ENCODE data around the gene REV3L.

REV3L gene

DNA sequence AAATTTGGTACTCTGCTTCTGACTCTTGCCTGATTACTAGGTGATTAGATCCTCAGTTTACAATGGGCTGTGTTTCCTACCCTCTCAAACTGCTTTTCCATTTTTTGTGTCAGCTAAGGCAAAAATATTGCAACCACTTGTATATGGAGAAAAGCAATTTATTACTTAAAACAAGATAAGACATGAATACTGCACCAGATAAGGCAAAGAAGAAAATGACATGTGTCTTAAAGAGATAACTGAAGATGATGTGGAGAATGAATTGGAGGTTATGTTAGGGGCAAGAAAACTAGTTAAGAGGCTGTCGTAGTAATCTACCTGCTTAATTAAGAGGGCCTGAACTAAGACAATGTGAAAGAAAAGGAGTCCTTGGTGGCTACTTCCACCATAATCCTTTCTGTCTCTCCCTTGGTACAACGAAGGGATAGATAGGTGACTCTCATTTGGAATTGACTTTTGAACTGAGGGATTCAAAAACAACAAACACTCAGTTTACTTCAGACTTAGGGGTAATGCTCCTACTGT, 16.3 kb upstream of the REV3L start:
- Histone ChIP-seq H3K27me3 (ENCODE audit: control insufficient read depth in 2 of 2, insufficient read depth in 2 of 2, low read length in 2 of 2) (no peaks in the 10 kb centered on the region), H3K4me1 (ENCODE audit: control insufficient read depth in 2 of 2, insufficient read depth in 2 of 2, low read length in 2 of 2) (no peaks in the 10 kb centered on the region), H3K9me3 (ENCODE audit: control insufficient read depth in 2 of 2, low read length in 2 of 2) (no peaks in the 10 kb centered on the region), H3K4me3 (ENCODE audit: low read length in 2 of 2) (no peak overlapping the region), H3K27ac (ENCODE audit: low read depth in 2 of 2, low read length in 2 of 2) (no peak overlapping the region), H3K36me3 (ENCODE audit: control insufficient read depth in 2 of 2, insufficient read depth in 2 of 2, low read length in 2 of 2) (no peaks in the 10 kb centered on the region), H3K9ac (ENCODE audit: low read depth in 1 of 2, low read length in 2 of 2) (no peak overlapping the region)

DNA sequence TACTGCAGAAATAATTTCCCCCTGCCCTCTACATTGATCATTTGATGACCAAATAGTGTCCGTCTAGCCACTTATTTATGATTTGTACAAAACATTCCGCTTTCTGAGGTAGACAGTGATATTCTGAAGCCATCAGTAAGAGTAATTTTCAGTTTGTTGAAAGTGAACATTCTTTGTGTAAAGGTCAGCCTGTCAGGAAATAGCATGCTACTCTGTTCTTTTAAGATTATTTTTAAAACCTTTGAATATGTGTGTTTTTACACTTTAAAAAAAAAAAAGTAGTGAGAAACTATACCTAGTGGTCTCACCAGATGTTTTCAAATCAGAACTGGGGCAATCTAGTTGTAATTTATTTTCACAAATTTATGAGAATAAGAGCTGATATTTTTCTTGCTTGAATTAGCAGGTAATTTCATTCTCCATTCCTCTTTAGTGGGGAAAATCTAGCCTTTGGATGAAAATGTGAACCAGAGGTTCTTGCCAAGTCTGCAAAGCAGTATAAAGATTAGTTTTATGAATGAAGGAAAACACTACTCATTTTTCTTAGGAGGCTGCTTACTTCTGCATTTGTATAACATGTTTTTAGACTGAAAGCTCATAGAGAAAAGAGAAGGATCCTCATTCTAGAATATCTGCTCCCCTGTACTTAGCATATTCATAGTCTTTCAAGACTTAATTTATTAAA, 12.1 kb upstream of the REV3L start:
- no peak overlapping the region for H3K4me3 ChIP-seq (ENCODE audit: low read length in 2 of 2)
- no peak overlapping the region for H3K27ac ChIP-seq (ENCODE audit: low read depth in 2 of 2, low read length in 2 of 2)
- H3K27me3 ChIP-seq (ENCODE audit: control insufficient read depth in 2 of 2, insufficient read depth in 2 of 2, low read length in 2 of 2): no peaks in the 10 kb centered on the region
- no peaks in the 10 kb centered on the region for H3K36me3 ChIP-seq (ENCODE audit: control insufficient read depth in 2 of 2, insufficient read depth in 2 of 2, low read length in 2 of 2)
- no peak overlapping the region for H3K9ac ChIP-seq (ENCODE audit: low read depth in 1 of 2, low read length in 2 of 2)
- H3K9me3 ChIP-seq (ENCODE audit: control insufficient read depth in 2 of 2, low read length in 2 of 2): no peaks in the 10 kb centered on the region
- H3K4me1 ChIP-seq (ENCODE audit: control insufficient read depth in 2 of 2, insufficient read depth in 2 of 2, low read length in 2 of 2): no peaks in the 10 kb centered on the region

DNA sequence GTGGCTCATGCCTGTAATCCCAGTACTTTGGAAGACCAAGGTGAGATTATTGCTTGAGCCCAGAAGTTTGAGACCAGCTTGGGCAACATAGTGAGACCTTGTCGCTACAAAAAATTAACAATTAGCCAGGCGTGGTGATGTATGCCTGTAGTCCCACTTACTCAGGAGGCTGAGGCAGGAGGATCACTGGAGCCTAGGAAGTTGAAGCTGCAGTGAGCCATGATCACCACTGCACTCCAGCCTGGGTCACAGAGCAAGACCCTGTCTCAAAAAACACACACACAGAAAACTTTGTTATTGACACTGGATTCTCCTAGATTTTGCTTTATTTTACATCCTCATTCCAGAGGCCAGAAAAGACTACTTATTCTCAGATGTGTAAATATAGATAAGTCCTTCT, 9.5 kb upstream of the REV3L start:
- Histone ChIP-seq H3K27me3 (ENCODE audit: control insufficient read depth in 2 of 2, insufficient read depth in 2 of 2, low read length in 2 of 2) (no peaks in the 10 kb centered on the region), H3K36me3 (ENCODE audit: control insufficient read depth in 2 of 2, insufficient read depth in 2 of 2, low read length in 2 of 2) (no peaks in the 10 kb centered on the region), H3K9me3 (ENCODE audit: control insufficient read depth in 2 of 2, low read length in 2 of 2) (no peaks in the 10 kb centered on the region), H3K4me1 (ENCODE audit: control insufficient read depth in 2 of 2, insufficient read depth in 2 of 2, low read length in 2 of 2) (no peaks in the 10 kb centered on the region), H3K27ac (ENCODE audit: low read depth in 2 of 2, low read length in 2 of 2) (no peak overlapping the region), H3K9ac (ENCODE audit: low read depth in 1 of 2, low read length in 2 of 2) (no peak overlapping the region), H3K4me3 (ENCODE audit: low read length in 2 of 2) (no peak overlapping the region)

DNA sequence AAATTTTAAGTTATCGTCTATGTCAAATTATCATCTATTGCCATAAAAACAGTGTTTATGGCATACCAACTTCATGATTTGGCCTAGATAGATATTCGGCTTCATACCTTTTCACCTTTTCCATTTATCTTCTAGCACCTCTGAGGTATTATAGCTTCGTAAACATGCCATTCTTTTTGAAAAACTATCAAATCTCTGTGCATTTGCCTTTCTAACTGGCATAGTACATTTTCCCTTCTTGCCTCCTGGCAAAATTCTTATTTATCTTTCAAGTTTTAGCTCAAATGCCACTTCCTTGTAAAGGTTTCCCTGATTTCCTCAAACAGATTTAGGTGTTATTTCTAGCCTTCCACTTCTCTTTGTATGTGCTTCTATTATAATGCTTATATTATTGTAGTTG, 7.0 kb upstream of the REV3L start:
- Histone ChIP-seq H3K27me3 (ENCODE audit: control insufficient read depth in 2 of 2, insufficient read depth in 2 of 2, low read length in 2 of 2) (no peaks in the 10 kb centered on the region), H3K9ac (ENCODE audit: low read depth in 1 of 2, low read length in 2 of 2) (no peak overlapping the region), H3K4me3 (ENCODE audit: low read length in 2 of 2) (no peak overlapping the region), H3K9me3 (ENCODE audit: control insufficient read depth in 2 of 2, low read length in 2 of 2) (no peaks in the 10 kb centered on the region), H3K27ac (ENCODE audit: low read depth in 2 of 2, low read length in 2 of 2) (no peak overlapping the region), H3K4me1 (ENCODE audit: control insufficient read depth in 2 of 2, insufficient read depth in 2 of 2, low read length in 2 of 2) (no peaks in the 10 kb centered on the region), H3K36me3 (ENCODE audit: control insufficient read depth in 2 of 2, insufficient read depth in 2 of 2, low read length in 2 of 2) (no peaks in the 10 kb centered on the region)

DNA sequence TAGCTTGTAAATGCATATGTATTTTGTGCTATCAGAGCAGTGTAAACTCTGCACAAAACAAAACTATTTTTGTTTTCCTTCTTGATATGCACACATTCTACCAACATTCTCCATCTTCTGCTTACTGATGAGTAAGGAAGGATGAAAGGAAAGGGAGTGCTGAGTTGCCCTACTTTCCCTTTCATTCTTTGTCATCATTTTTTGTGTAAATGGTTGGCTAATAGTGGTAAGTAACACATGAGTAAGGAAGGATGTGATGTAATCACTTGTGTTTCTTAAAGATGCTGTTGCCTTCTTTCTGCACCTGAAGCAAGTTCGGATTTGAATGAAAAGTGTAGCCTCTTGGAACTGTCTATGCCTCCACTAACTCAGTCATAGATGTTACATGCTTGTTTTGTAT, 4.6 kb upstream of the REV3L start:
- Histone ChIP-seq H3K4me3 (ENCODE audit: low read length in 2 of 2) (no peak overlapping the region), H3K27ac (ENCODE audit: low read depth in 2 of 2, low read length in 2 of 2) (no peak overlapping the region), H3K36me3 (ENCODE audit: control insufficient read depth in 2 of 2, insufficient read depth in 2 of 2, low read length in 2 of 2) (no peaks in the 10 kb centered on the region), H3K9ac (ENCODE audit: low read depth in 1 of 2, low read length in 2 of 2) (no peak overlapping the region), H3K4me1 (ENCODE audit: control insufficient read depth in 2 of 2, insufficient read depth in 2 of 2, low read length in 2 of 2) (peaks cover 2 to 5% of the 10 kb centered on the region in 2 donors), H3K9me3 (ENCODE audit: control insufficient read depth in 2 of 2, low read length in 2 of 2) (no peaks in the 10 kb centered on the region), H3K27me3 (ENCODE audit: control insufficient read depth in 2 of 2, insufficient read depth in 2 of 2, low read length in 2 of 2) (no peaks in the 10 kb centered on the region)

DNA sequence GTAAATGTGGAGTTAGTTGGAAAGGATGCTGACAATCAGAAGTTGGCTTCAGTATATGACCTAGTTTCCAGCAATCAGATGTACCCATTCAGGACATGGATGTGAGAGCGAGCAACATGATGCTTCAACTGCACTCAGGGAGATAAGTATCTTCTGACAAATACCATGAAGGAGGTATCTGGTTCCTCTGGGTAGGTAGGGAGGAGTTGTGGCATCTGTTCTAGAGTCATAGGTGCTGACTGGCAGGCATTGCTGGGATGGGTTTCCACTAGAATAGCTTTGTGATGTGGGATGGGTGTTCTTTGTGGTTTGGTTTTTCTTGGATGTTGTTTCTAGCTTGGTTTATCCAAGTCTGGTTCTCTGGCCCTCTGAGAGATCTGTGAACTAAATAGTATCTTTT, 3.9 kb upstream of the REV3L start:
- Histone ChIP-seq H3K27me3 (ENCODE audit: control insufficient read depth in 2 of 2, insufficient read depth in 2 of 2, low read length in 2 of 2) (no peaks in the 10 kb centered on the region), H3K27ac (ENCODE audit: low read depth in 2 of 2, low read length in 2 of 2) (no peak overlapping the region), H3K9ac (ENCODE audit: low read depth in 1 of 2, low read length in 2 of 2) (no peak overlapping the region), H3K4me3 (ENCODE audit: low read length in 2 of 2) (no peak overlapping the region), H3K36me3 (ENCODE audit: control insufficient read depth in 2 of 2, insufficient read depth in 2 of 2, low read length in 2 of 2) (no peaks in the 10 kb centered on the region), H3K4me1 (ENCODE audit: control insufficient read depth in 2 of 2, insufficient read depth in 2 of 2, low read length in 2 of 2) (peaks cover 4 to 5% of the 10 kb centered on the region in 2 donors), H3K9me3 (ENCODE audit: control insufficient read depth in 2 of 2, low read length in 2 of 2) (no peaks in the 10 kb centered on the region)

DNA sequence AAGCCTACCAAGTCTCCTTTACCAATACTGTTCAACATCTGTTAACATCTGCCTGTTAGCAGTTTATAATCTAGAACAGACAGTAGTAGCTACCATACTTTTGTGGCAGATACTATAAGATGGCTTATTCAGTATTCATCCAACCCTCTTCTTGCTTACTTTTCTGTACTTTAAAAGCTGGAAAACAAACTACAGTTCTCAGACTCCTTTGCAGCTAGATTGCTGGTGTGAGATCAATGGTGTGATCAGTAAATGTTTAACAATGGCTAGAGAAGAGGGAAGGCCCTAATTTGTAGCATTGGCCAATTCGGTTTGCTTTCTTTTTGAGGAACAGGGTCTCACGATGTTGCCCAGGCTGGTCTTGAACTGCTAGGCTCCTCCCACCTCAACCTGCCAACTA, 3.5 kb upstream of the REV3L start:
- H3K9me3 ChIP-seq (ENCODE audit: control insufficient read depth in 2 of 2, low read length in 2 of 2): no peaks in the 10 kb centered on the region
- H3K9ac ChIP-seq (ENCODE audit: low read depth in 1 of 2, low read length in 2 of 2): no peak overlapping the region
- no peak overlapping the region for H3K27ac ChIP-seq (ENCODE audit: low read depth in 2 of 2, low read length in 2 of 2)

DNA sequence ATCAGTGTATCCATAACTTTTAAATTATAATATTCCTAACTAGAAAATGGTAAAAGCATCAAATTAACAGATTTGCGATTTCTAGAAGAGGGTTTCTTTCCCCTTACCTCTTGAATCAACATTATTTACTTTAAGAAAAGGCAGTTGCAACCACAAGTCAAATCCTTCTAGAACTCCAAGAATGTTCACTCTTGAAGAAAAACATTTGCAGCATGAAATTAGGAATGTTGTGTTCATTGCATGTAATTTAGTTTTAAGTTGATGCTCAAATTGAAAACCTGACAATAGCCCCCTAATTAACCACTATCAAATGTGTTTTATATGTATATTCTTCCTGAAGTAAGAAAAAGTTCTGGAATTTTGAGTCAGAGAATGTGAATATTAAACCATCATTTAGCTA, 2.3 kb upstream of the REV3L start:
- H3K4me3 ChIP-seq (ENCODE audit: low read length in 2 of 2): no peak overlapping the region
- no peaks in the 10 kb centered on the region for H3K36me3 ChIP-seq (ENCODE audit: control insufficient read depth in 2 of 2, insufficient read depth in 2 of 2, low read length in 2 of 2)
- H3K9ac ChIP-seq (ENCODE audit: low read depth in 1 of 2, low read length in 2 of 2): no peak overlapping the region
- H3K4me1 ChIP-seq (ENCODE audit: control insufficient read depth in 2 of 2, insufficient read depth in 2 of 2, low read length in 2 of 2): peaks cover 9 to 10% of the 10 kb centered on the region in 2 donors
- no peaks in the 10 kb centered on the region for H3K9me3 ChIP-seq (ENCODE audit: control insufficient read depth in 2 of 2, low read length in 2 of 2)
- H3K27ac ChIP-seq (ENCODE audit: low read depth in 2 of 2, low read length in 2 of 2): no peak overlapping the region
- no peaks in the 10 kb centered on the region for H3K27me3 ChIP-seq (ENCODE audit: control insufficient read depth in 2 of 2, insufficient read depth in 2 of 2, low read length in 2 of 2)

More for the DNA sequence above, 3.5 kb upstream of the REV3L start:
- H3K27me3 ChIP-seq (ENCODE audit: control insufficient read depth in 2 of 2, insufficient read depth in 2 of 2, low read length in 2 of 2): no peaks in the 10 kb centered on the region
- H3K36me3 ChIP-seq (ENCODE audit: control insufficient read depth in 2 of 2, insufficient read depth in 2 of 2, low read length in 2 of 2): no peaks in the 10 kb centered on the region
- peaks cover 6 to 9% of the 10 kb centered on the region in 2 donors for H3K4me1 ChIP-seq (ENCODE audit: control insufficient read depth in 2 of 2, insufficient read depth in 2 of 2, low read length in 2 of 2)
- H3K4me3 ChIP-seq (ENCODE audit: low read length in 2 of 2): no peak overlapping the region

DNA sequence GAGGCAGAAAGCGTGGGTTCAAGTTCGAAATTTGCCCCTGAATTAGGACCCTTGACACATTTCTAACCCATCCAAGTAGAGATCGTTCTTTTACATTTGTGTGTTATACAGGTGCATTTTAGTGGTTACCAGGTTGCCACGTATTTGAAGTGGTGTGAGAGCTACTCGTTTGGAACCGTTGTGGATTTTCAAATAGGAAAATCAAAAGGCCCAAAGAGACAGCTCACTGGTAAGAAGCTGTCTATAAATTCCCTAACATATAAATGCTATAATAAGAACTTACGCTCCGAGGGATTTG, 1.6 kb upstream of the REV3L start:
- Histone ChIP-seq H3K36me3 (ENCODE audit: control insufficient read depth in 2 of 2, insufficient read depth in 2 of 2, low read length in 2 of 2) (no peaks in the 10 kb centered on the region), H3K9me3 (ENCODE audit: control insufficient read depth in 2 of 2, low read length in 2 of 2) (no peaks in the 10 kb centered on the region), H3K4me3 (ENCODE audit: low read length in 2 of 2) (peak overlapping the region; percentile 88 to 90), H3K27me3 (ENCODE audit: control insufficient read depth in 2 of 2, insufficient read depth in 2 of 2, low read length in 2 of 2) (no peaks in the 10 kb centered on the region), H3K4me1 (ENCODE audit: control insufficient read depth in 2 of 2, insufficient read depth in 2 of 2, low read length in 2 of 2) (peaks cover 9 to 10% of the 10 kb centered on the region in 2 donors), H3K27ac (ENCODE audit: low read depth in 2 of 2, low read length in 2 of 2) (peak overlapping the region; percentile 97 to 99), H3K9ac (ENCODE audit: low read depth in 1 of 2, low read length in 2 of 2) (peak overlapping the region; percentile 87 to 94)

DNA sequence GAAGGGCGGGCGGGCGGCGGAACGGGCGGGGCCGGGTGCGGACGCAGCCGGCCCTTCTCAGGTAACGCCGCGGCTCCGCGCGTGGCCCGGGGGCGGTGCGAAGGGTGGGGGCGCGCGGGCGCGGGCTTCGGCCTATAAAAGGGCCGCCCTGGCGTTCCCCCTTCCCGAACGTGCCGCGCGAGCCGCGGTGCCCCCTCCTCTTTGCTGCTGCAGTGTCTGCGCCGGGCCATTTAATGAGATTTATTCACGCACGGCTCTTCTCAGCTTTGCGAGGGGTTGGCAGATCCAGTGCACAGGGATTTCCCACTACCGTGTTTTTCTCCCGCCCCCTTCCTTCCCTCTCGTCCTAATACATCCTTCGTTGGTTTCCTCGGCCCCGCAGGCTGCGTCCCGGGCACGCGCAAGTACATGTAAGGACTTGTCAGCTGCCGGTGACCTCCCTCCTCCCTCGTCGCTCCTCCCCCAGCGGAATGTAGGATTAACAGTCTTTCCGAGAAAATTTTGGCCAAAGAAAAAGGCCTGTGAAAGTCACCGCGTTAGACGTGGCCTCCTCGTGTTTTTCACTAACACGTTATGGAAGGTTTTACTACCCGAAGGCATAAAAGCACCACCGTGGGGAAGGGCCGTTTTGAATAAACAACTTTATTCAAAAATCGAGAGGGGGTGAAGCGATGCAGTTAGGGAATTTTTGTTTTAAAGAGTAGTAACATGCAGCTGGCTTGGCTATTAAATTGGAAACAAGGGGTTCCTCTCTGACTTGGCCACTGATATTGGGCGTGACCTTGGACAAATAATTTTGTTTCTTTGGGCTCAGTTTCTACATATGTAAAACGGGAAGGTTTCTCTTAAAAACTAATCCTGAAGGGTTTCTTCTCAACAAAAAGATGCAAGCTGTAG, 966 bp upstream of the REV3L start:
- H3K9ac ChIP-seq (ENCODE audit: low read depth in 1 of 2, low read length in 2 of 2): peak overlapping the region; percentile 87 to 94
- H3K36me3 ChIP-seq (ENCODE audit: control insufficient read depth in 2 of 2, insufficient read depth in 2 of 2, low read length in 2 of 2): no peaks in the 10 kb centered on the region
- no peaks in the 10 kb centered on the region for H3K9me3 ChIP-seq (ENCODE audit: control insufficient read depth in 2 of 2, low read length in 2 of 2)
- H3K27ac ChIP-seq (ENCODE audit: low read depth in 2 of 2, low read length in 2 of 2): peak overlapping the region; percentile 97 to 99
- no peaks in the 10 kb centered on the region for H3K27me3 ChIP-seq (ENCODE audit: control insufficient read depth in 2 of 2, insufficient read depth in 2 of 2, low read length in 2 of 2)
- H3K4me3 ChIP-seq (ENCODE audit: low read length in 2 of 2): peak overlapping the region; percentile 88 to 90
- peaks cover 9 to 15% of the 10 kb centered on the region in 2 donors for H3K4me1 ChIP-seq (ENCODE audit: control insufficient read depth in 2 of 2, insufficient read depth in 2 of 2, low read length in 2 of 2)

Measured in mucosa of rectum (tissue), 2 donors.